Keratinocyte (primary cell): ENCODE results near the gene USP49.

Source experiments
- CTCF ChIP-seq, 3 experiments: IDR thresholded peaks in 1 of 3; conservative IDR thresholded peaks in 1 of 3; optimal IDR thresholded peaks in 1 of 3; 2 replicates in 2 of 3; 3 replicates in 1 of 3; pipeline versions ENCODE3 to v1.5.1; 2011; ENCODE audit warnings: low read length in 3 of 3, mild to moderate bottlenecking in 3 of 3, moderate library complexity in 2 of 3, control low read depth in 1 of 3, inconsistent platforms in 1 of 3; ENCODE audit not compliant: insufficient read depth in 2 of 3; ENCODE audit errors: extremely low read depth in 1 of 3
- EZH2 ChIP-seq: IDR thresholded peaks from one replicate; pipeline ENCODE4 v1.6.1; 2012; ENCODE audit warnings: inconsistent platforms, mild to moderate bottlenecking, low read length, moderate library complexity

DNA sequence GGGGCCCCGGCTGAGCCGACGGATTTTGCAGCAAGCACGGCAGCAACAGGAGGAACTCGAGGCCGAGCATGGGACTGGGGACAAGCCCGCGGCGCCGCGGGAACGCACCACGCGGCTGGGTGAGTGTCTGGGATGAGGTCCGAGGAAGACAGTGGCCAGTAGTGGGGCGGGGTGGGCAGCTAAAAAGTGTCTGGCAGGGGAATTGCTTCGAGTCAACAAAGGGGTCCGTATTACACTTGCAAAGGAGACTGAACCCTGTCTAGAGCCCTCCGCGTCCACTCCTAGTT, 26.5 kb upstream of the USP49 start:
- TF ChIP-seq CTCF (optimal IDR thresholded peaks at IDR 0.05 in 1 of 3, IDR thresholded peaks at IDR 0.05 in 1 of 3, conservative IDR thresholded peaks at IDR 0.05 in 1 of 3; ENCODE audit: extremely low read depth in 1 of 3, insufficient read depth in 2 of 3, low read length in 3 of 3) (no peak), EZH2 (no peak)
